GM12874 (cell line): ENCODE data around the gene LATS2.
A peak's percentile ranks its signal among the peaks of the same experiment; 100 is the strongest.

Experiments used
- TF ChIP-seq, protein P1 (sequence below): IDR thresholded peaks from 2 replicates; pipeline ENCODE4 v1.5.1; 2011; ENCODE audit warnings: low read depth, mild to moderate bottlenecking, control low read depth, low read length, moderate library complexity; ENCODE audit not compliant: insufficient read depth

Gene LATS2

DNA sequence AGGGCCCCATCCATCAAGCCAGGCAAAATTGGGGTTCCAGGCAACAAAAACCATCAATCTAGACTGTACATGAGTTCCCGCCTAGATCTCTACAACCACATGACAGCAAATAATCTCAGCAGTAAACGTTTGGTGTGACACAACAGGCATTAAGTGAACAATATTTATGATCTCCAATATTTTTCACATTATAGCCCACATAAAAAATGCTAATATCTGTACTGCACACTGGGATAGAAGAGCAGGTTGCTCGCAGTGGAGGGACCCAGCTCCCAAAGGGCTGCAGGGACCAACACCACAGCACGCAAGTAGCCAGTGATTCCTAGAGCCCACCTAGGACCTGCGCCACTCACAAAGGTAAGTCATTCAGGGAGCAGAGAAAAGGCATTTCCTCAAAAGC is 25.9 kb downstream of the LATS2 start:
- TF ChIP-seq, protein P1, sequence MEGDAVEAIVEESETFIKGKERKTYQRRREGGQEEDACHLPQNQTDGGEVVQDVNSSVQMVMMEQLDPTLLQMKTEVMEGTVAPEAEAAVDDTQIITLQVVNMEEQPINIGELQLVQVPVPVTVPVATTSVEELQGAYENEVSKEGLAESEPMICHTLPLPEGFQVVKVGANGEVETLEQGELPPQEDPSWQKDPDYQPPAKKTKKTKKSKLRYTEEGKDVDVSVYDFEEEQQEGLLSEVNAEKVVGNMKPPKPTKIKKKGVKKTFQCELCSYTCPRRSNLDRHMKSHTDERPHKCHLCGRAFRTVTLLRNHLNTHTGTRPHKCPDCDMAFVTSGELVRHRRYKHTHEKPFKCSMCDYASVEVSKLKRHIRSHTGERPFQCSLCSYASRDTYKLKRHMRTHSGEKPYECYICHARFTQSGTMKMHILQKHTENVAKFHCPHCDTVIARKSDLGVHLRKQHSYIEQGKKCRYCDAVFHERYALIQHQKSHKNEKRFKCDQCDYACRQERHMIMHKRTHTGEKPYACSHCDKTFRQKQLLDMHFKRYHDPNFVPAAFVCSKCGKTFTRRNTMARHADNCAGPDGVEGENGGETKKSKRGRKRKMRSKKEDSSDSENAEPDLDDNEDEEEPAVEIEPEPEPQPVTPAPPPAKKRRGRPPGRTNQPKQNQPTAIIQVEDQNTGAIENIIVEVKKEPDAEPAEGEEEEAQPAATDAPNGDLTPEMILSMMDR: no peak

DNA sequence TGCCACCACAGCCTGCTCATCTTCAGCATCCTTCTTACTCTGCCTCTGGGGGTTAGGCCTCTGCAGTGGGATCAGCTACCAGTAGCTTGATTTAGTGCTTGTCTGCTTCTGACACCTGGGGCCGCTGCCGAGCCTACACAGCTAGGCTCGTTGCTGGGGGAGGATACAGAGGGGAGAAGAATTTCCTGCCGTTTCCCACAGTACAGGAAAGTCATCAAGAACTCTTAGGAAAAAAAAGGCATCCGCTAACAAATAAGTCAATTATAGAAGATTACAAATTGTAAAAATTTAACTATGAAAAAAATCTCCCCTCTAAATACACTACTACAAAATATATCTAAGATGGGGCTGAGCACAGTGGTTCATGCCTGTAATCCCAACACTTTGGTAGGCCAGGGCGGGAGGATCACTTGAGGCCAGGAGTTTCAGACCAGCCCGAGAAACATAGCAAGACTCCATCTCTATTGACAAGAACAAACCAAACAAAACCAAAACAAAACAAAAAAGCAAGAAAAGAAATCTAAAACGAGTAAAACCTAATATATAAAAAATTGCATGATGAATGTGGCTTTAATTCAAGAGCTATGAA is 26.7 kb downstream of the LATS2 start:
- TF ChIP-seq, protein P1: 0 out of 2 replicates have a peak, but pooled peaks have one; percentile 21

DNA sequence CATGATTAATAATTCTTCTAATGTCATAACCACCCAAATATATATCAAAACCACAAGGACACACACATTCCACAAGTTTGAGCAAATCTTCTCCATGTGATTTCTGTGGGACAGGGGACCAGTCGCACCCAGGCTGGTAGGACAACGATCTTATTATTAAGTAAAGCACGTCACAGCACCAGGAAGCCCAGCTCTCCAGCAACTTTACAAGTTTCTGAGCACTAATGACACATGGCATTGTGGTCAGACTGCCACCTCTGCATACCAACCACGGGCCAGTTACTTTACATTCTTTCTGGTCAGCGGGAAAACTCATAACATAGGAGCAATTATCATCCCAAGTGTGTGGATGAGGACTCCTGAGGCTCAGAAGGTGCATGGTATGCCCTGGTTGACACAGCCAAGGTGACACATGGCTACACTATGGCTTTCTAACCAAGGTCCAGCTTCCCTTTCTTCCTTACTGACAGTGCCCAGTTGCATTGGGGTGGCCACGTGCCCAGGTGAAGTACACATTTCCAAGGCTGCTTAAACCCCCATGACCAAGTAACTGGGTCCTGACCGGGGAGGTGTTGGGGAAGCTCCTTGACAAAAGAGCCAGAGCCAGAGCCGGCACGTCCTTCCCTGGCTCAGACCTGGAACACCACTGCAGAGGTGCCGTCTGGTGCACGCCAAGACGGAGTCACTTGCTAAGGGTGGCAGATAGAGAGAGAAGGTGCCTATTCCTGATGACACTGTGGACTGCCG is 27.4 kb downstream of the LATS2 start:
- TF ChIP-seq, protein P1: no peak

DNA sequence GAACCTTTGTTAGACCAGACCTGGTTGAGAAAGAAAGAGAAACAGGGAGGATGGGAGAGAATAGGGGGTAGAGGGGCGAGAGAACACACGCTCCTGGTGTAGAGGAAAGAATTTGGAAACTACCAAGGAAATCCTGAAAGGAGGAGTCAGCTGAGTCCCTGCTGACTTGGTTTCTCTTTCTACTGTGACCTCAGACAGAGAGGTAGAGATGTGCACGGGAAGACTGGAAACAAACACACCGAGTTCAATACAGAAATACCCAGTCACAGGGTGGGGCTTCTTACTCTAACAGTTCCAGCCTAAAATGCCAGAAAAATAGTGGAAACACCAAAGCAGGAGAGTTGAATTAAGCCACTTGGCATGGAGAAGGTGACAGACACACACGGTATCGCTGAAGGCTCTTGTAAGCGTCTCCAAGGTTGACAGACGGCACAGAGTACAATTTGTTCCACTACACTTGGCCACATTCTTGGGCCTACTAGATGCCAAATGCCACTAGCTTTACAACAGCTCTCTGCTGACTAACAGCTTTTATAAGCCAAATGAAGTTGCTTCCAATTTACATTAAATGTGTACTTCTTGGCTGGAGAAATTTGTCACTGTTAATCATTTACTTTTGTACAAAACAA is 28.1 kb downstream of the LATS2 start:
- TF ChIP-seq, protein P1: no peak

DNA sequence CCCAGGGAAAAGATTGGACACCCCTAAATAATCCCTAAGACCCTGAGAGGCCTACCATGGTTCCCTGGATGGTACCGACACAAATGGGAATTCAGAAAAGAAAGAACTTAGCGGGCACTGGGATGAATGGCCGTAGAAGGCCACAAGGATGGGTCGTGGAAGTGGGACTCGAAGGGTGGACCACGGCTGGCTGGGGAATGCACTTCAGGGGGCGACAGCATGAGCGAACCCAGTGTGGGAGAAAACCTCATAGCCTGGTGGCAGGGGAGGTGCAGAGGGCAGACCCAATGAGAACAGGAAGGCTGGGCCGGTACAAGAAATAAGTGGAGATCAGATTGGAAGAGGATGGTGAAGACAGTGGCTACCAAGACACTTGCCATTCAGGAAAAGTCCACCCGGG is 28.7 kb downstream of the LATS2 start:
- TF ChIP-seq, protein P1: no peak

DNA sequence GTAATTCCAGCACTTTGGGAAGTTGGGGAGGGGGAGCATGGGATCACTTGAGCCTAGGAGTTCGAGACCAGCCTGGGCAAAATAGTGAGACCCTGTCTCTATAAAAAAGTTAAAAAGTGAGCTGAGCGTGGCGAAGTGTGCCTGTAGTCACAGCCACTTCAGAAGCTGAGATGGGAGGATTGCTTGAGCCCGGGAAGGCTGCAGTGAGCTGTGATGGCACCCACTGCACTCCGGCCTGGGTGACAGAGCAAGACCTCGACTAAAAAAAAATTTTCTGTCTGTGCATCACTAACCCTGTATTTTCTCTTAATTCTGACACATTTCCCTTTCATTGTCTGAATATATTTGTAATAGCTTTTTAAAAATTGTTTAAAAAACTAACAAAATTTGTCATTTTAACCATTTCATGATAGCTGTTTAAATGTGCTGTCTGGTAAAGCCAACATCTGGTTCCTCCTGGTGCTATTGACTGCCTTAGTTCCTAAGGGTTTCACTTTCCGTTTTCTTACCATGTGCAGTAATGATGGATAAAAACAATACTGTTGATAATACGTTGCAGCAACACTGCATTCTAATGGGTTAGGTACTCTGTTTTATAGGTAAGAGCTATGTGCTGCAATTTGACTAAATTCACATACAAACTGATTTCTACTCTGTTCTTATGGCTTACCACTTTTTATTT is 29.7 kb downstream of the LATS2 start:
- TF ChIP-seq, protein P1: no peak

DNA sequence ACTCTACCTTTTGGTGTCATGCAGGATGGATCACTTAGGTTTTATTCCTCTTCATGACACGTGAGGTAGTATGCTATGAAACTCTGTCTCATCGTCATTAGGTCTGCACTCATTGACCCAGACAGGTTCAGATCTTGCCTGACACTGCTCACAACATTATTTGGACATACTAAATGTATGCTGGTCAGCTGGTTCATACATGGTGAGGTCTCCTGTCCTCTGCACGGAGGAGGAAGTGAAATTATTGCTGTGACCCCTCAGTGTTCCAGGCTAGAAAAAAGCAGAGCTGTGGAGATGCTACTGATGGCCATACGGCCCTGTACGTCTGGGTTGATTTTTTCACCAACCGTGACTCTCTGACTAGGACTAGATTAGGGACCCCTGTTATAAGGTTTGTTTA is 35.8 kb downstream of the LATS2 start:
- TF ChIP-seq, protein P1: no peak
